Gastroesophageal sphincter (tissue), 3 donors: Measurements from ENCODE around the gene CPA1.

Experiments
- CTCF ChIP-seq, 4 experiments: fragments of 200-600 bp in 2 of 4; fragments of 450-650 bp in 2 of 4; sonication (generic) in 1 of 4; IDR thresholded peaks; one replicate each; pipeline ENCODE4 v1.5.1; 2017 to 2019; ENCODE audit warnings: antibody characterized with exemption in 4 of 4, mild to moderate bottlenecking in 2 of 4, moderate library complexity in 2 of 4
- EP300 ChIP-seq: sonication (generic); formaldehyde crosslinking; IDR thresholded peaks from one replicate; pipeline ENCODE4 v1.6.1; 2017; ENCODE audit warnings: antibody characterized with exemption, mild to moderate bottlenecking
- POLR2A ChIP-seq, 2 donors: fragments of 450-650 bp; IDR thresholded peaks; one replicate each; pipeline ENCODE4 v1.6.1; 2017; ENCODE audit warnings: antibody characterized with exemption in 2 of 2, mild to moderate bottlenecking in 2 of 2, moderate library complexity in 1 of 2
- POLR2AphosphoS5 ChIP-seq: sonication (generic); formaldehyde crosslinking; IDR thresholded peaks from one replicate; pipeline ENCODE4 v1.6.1; 2017; ENCODE audit warnings: antibody characterized with exemption

GRCh38 chr7:130390486-130390885 lies 10.2 kb downstream of the CPA1 start:
- TF ChIP-seq POLR2A (IDR thresholded peaks at IDR 0.05) (no peak), EP300 (no peak), CTCF (IDR thresholded peaks at IDR 0.05) (no peak), POLR2AphosphoS5 (no peak)
